K562 (cell line): ENCODE results near the gene ASPHD2. TPM values are rescaled to one million over a fixed set of nuclear protein-coding genes. Genes with fewer than 3 reads are reported as not detected.

Source experiments
- ATAC-seq: fragments of 200-7000 bp; cut with Tn5 transposase; 3 replicates; pipeline ENCODE4 v1.9.1; 2020; ENCODE audit warnings: moderate library complexity
- BruUV-seq: library from RNA; stranded (reverse); fragments of 400-500 nt; replicated peaks from 2 replicates; lab custom pipeline; 2021; lab: Mats Ljungman, UMichigan
- CTCF ChIA-PET: fragments of 300-600 bp; formaldehyde crosslinking; extraction: SDS; loops from one replicate; lab custom pipeline; 2021; ENCODE audit warnings: low intra/inter-chr PET ratio; lab: Yijun Ruan, JAX
- POLR2A ChIA-PET: fragments of 300-600, 350-650 bp; sonication (Branson Sonifier 250); formaldehyde crosslinking; extraction: SDS; loops from one replicate; lab custom pipeline; 2021; ENCODE audit warnings: antibody characterized with exemption, inconsistent platforms; lab: Yijun Ruan, JAX
- DNase-seq, 4 experiments: peaks; one replicate each; pipeline versions ENCODE4 v3.0.0 to v3.0.0-alpha.2; 2011 to 2018; ENCODE audit warnings: low spot score in 3 of 4, mixed read lengths in 3 of 4; ENCODE audit errors: extremely low read depth in 1 of 4
- FAIRE-seq: peaks from 2 replicates; lab custom pipeline; 2011; peaks lifted over from hg19 to GRCh38; lab: Jason Lieb, UNC
- H2AFZ ChIP-seq: 2 replicates; pipeline ENCODE4 v1.6.0; 2011; ENCODE audit warnings: low read depth, low read length, control low read depth, inconsistent platforms
- H3K27ac ChIP-seq: fragments of 200-600 bp; 3 replicates; pipeline ENCODE4 v1.8.0; 2011; ENCODE audit warnings: low read depth, mild to moderate bottlenecking, control low read depth, inconsistent platforms, low read length, moderate library complexity, mixed read lengths; ENCODE audit errors: extremely low read depth
- H3K27me3 ChIP-seq, 2 experiments: fragments of 300-600 bp in 1 of 2; 2 replicates in 1 of 2; 3 replicates in 1 of 2; pipeline versions ENCODE4 v1.6.0 to v1.8.0; 2011; ENCODE audit warnings: inconsistent platforms in 2 of 2, low read length in 2 of 2, mild to moderate bottlenecking in 1 of 2, mixed read lengths in 1 of 2, moderate library complexity in 1 of 2; ENCODE audit not compliant: control insufficient read depth in 2 of 2, insufficient read depth in 2 of 2
- H3K36me3 ChIP-seq: fragments of 300-600 bp; 3 replicates; pipeline ENCODE4 v1.8.0; 2011; ENCODE audit warnings: mild to moderate bottlenecking, low read length, inconsistent platforms; ENCODE audit not compliant: control insufficient read depth, insufficient read depth
- H3K4me1 ChIP-seq, 2 experiments: fragments of 200-600 bp in 1 of 2; replicated peaks in 1 of 2; 2 replicates in 1 of 2; 3 replicates in 1 of 2; pipeline versions ENCODE4 v1.5.1 to v1.8.0; 2011; ENCODE audit warnings: inconsistent platforms in 2 of 2, low read length in 2 of 2, mild to moderate bottlenecking in 1 of 2, mixed read lengths in 1 of 2, moderate library complexity in 1 of 2; ENCODE audit not compliant: control insufficient read depth in 2 of 2, insufficient read depth in 2 of 2
- H3K4me2 ChIP-seq: 2 replicates; pipeline ENCODE4 v1.6.1; 2011; ENCODE audit warnings: low read length, control low read depth, inconsistent platforms, mixed read lengths; ENCODE audit not compliant: insufficient read depth
- H3K4me3 ChIP-seq: fragments of 200-600 bp; sonication (generic), shearing (Covaris generic); 2 replicates; pipeline ENCODE4 v1.5.1; 2016; ENCODE audit warnings: control low read depth, inconsistent platforms
- H3K79me2 ChIP-seq: fragments of 200-600 bp; 3 replicates; pipeline ENCODE4 v1.8.0; 2011; ENCODE audit warnings: low read length, inconsistent platforms; ENCODE audit not compliant: control insufficient read depth, insufficient read depth
- H3K9ac ChIP-seq, 2 experiments: 2 replicates each; pipeline versions ENCODE4 v1.6.0 to v1.6.1; 2011; ENCODE audit warnings: low read depth in 2 of 2, low read length in 2 of 2, control low read depth in 1 of 2, inconsistent platforms in 1 of 2, mild to moderate bottlenecking in 1 of 2, mixed read lengths in 1 of 2; ENCODE audit not compliant: insufficient read depth in 1 of 2
- H3K9me1 ChIP-seq: one replicate; pipeline ENCODE4 v1.6.0; 2011; ENCODE audit warnings: inconsistent platforms, mild to moderate bottlenecking, low read length, moderate library complexity; ENCODE audit not compliant: control insufficient read depth, insufficient read depth
- H3K9me3 ChIP-seq: replicated peaks from 2 replicates; pipeline ENCODE4 v1.5.1; 2011; ENCODE audit warnings: low read depth, low read length, inconsistent platforms; ENCODE audit not compliant: control insufficient read depth, insufficient read depth
- H4K20me1 ChIP-seq: replicated peaks from 2 replicates; pipeline ENCODE4 v1.6.1; 2011; ENCODE audit warnings: low read length, inconsistent platforms, mixed read lengths; ENCODE audit not compliant: control insufficient read depth, insufficient read depth
- ARHGAP35 ChIP-seq: fragments of 450-650 bp; IDR thresholded peaks from 2 replicates; pipeline ENCODE4 v1.6.1; 2018; ENCODE audit not compliant: partially characterized antibody
- BRF1 ChIP-seq: IDR thresholded peaks from 3 replicates; pipeline ENCODE4 v1.6.1; 2011; ENCODE audit warnings: borderline replicate concordance, mild to moderate bottlenecking; ENCODE audit not compliant: insufficient read length; ENCODE audit errors: extremely low read depth
- CXXC5 ChIP-seq: fragments of 250-450 bp; sonication (Bioruptor Pico); IDR thresholded peaks from 2 replicates; pipeline ENCODE4 v1.8.0; 2022; ENCODE audit warnings: inconsistent platforms, mild to moderate bottlenecking, moderate library complexity
- HDAC3 ChIP-seq: fragments of 450-650 bp; IDR thresholded peaks from 2 replicates; pipeline ENCODE4 v1.6.1; 2018; ENCODE audit warnings: borderline replicate concordance, mild to moderate bottlenecking, moderate library complexity; ENCODE audit not compliant: partially characterized antibody
- MTA2 ChIP-seq: fragments of 450-650 bp; IDR thresholded peaks from 2 replicates; pipeline ENCODE4 v1.6.1; 2016; ENCODE audit warnings: low read depth
- NR4A1 ChIP-seq, 2 experiments: fragments of 250-450 bp in 1 of 2; fragments of 450-650 bp in 1 of 2; sonication (Bioruptor Pico) in 1 of 2; IDR thresholded peaks; 2 replicates each; pipeline versions ENCODE4 v1.4.0 to v1.6.1; 2016 to 2020; ENCODE audit warnings: mild to moderate bottlenecking in 2 of 2, missing compliant biosample characterization in 1 of 2, missing genetic modification characterization in 1 of 2, moderate library complexity in 1 of 2
- PRMT5 ChIP-seq: sonication (generic); formaldehyde crosslinking; IDR thresholded peaks from 2 replicates; pipeline ENCODE4 v1.5.0; 2020; ENCODE audit warnings: missing genetic modification reagents
- SUPT5H ChIP-seq: fragments of 450-650 bp; IDR thresholded peaks from 2 replicates; pipeline ENCODE4 v1.6.1; 2016
- ZNF140 ChIP-seq: fragments of 250-450 bp; sonication (Bioruptor Pico); IDR thresholded peaks from 2 replicates; pipeline ENCODE4 v1.8.0; 2021; ENCODE audit warnings: moderate library complexity, mild to moderate bottlenecking, inconsistent platforms
- ZNF263 ChIP-seq: sonication (generic); formaldehyde crosslinking; IDR thresholded peaks from 2 replicates; pipeline ENCODE4 v1.8.0; 2022; ENCODE audit warnings: mild to moderate bottlenecking, missing genetic modification reagents, borderline replicate concordance
- ZNF431 ChIP-seq: sonication (generic); formaldehyde crosslinking; IDR thresholded peaks from 2 replicates; pipeline ENCODE4 v1.8.0; 2022; ENCODE audit warnings: mild to moderate bottlenecking, missing genetic modification reagents
- ZNF695 ChIP-seq: fragments of 450-650 bp; formaldehyde crosslinking; IDR thresholded peaks from 2 replicates; pipeline ENCODE4 v1.4.0; 2020; ENCODE audit warnings: mild to moderate bottlenecking, moderate library complexity
- ZNF717 ChIP-seq: fragments of 250-450 bp; sonication (Bioruptor Pico); IDR thresholded peaks from 2 replicates; pipeline ENCODE4 v1.5.0; 2021
- WGBS: fragments of 100-300 bp; shearing (Covaris generic); methylation state at CpG from one replicate; pipeline ENCODE4 v1.1.6; 2016; ENCODE audit warnings: low coverage, mixed read lengths; ENCODE audit not compliant: insufficient coverage; ENCODE audit errors: missing lambda C conversion rate; 5-methylcytosine and 5-hydroxymethylcytosine counted together
- in situ Hi-C: fragments of 300-500 bp; cut with MboI; formaldehyde crosslinking; loops from 4 replicates; pipeline ENCODE4 v1.15.0; 2018; ENCODE audit warnings: inconsistent platforms, mixed read lengths
- intact Hi-C: fragments of 100-400 bp; cut with micrococcal nuclease; formaldehyde crosslinking; loops from 2 replicates; pipeline ENCODE4 v1.14.2; 2022
- polyA plus RNA-seq, 8 experiments: library from polyadenylated mRNA; depleted of rRNA in 4 of 8; stranded (reverse) in 5 of 8; unstranded in 3 of 8; fragments of >200 nt; fragmentation: Nextera tagmentation in 2 of 8; fragmentation: Illumina TruSeq in 1 of 8; extraction: Ambion mirVana in 2 of 8; extraction: Trizol in 1 of 8; gene quantifications; 2 replicates each; pipeline versions ENCODE4 v1.2.1 to v1.2.3, GENCODE V29; 2011 to 2014; ENCODE audit warnings: inconsistent platforms in 1 of 8, missing spikeins in 1 of 8
- total RNA-seq, 7 experiments: library from RNA; depleted of rRNA in 6 of 7; stranded (reverse); fragments of >200 nt in 6 of 7; fragmentation: Illumina TruSeq in 2 of 7; extraction: Trizol in 2 of 7; gene quantifications; 2 replicates each; pipeline versions ENCODE4 v1.2.1 to v1.2.3, GENCODE V29; 2011 to 2021; ENCODE audit warnings: low replicate concordance in 1 of 7
- TF ChIP-seq, protein P1 (sequence below): fragments of 250-450 bp; sonication (Bioruptor Pico); IDR thresholded peaks from 2 replicates; pipeline ENCODE4 v1.4.0; 2020; ENCODE audit warnings: mild to moderate bottlenecking, moderate library complexity, borderline replicate concordance
- TF ChIP-seq, protein P2 (sequence below): fragments of 250-450 bp; sonication (Bioruptor Pico); IDR thresholded peaks from 2 replicates; pipeline ENCODE4 v1.4.0; 2020; ENCODE audit warnings: mild to moderate bottlenecking

Gene ASPHD2
- total and polyA plus RNA-seq, 9 of the 15 experiments (the other 6 are each of a cell fraction or from before 2014, with no cell fraction given), result 0.18 to 0.64 (median 0.36) TPM

DNA sequence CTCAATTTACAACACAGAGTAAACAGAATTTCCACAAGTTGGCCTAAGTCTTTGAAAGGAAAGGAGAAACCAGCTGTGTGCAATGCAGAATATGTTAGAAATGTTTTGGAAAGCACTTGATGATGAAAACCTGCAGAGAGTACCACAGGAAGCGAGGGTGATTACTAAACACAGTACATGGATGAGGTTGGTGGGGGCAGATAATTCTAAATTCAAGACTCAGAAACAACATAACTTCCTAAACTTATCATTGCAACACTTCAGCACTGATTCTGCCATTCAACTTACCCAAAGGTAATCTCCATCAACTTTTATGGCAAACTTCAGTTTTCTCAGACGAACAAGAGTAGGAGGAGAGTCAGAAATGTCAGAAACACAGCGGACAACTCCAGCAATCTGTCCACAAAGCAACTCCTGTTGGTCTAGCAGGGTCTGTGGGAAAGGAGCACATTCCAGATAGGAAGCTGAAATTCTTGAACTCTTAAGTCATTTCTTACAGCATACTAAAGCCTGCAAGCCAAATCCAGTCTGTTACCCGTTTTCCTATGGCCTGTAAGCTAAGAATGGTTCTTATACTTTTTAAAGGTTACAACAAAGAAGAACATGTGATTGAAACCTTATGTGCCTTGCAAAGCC lies 47.8 kb downstream of the ASPHD2 start:
- Histone ChIP-seq H3K79me2 (peaks cover 55% of the 10 kb centered on the region), H3K4me3 (no peak overlapping the region), H3K9me1 (peaks cover 2% of the 10 kb centered on the region), H3K9ac (no peak overlapping the region), H3K27ac (no peak overlapping the region), H3K9me3 (no peaks in the 10 kb centered on the region), H3K36me3 (peaks cover 65% of the 10 kb centered on the region; the same call in 2 of the 3 replicates), H3K27me3 (no peaks in the 10 kb centered on the region), H4K20me1 (no peaks in the 10 kb centered on the region), H3K4me1 (peaks cover 7 to 31% of the 10 kb centered on the region in 2 experiments; a peak in 4 of 5 replicates), H2AFZ (no peak overlapping the region), H3K4me2 (peak overlapping the region; percentile 39; the same call in 1 of the 2 replicates)
- ATAC-seq (no peak), FAIRE-seq (no peak), DNase-seq (no peak)
- BruUV-seq, result no TSS peak
- POLR2A ChIA-PET, result interaction anchor here (0.8 to 1.0 kb wide), 2 partner anchors 9 to 13 kb away, joined by 3 read pairs; no protein-coding TSS in a partner anchor
- CTCF ChIA-PET, result no interaction called here
- intact Hi-C loops (no loop called here), in situ Hi-C loops (no loop called here)
- TF ChIP-seq CXXC5, result no peak
- TF ChIP-seq SUPT5H, result no peak
- TF ChIP-seq, protein P1, sequence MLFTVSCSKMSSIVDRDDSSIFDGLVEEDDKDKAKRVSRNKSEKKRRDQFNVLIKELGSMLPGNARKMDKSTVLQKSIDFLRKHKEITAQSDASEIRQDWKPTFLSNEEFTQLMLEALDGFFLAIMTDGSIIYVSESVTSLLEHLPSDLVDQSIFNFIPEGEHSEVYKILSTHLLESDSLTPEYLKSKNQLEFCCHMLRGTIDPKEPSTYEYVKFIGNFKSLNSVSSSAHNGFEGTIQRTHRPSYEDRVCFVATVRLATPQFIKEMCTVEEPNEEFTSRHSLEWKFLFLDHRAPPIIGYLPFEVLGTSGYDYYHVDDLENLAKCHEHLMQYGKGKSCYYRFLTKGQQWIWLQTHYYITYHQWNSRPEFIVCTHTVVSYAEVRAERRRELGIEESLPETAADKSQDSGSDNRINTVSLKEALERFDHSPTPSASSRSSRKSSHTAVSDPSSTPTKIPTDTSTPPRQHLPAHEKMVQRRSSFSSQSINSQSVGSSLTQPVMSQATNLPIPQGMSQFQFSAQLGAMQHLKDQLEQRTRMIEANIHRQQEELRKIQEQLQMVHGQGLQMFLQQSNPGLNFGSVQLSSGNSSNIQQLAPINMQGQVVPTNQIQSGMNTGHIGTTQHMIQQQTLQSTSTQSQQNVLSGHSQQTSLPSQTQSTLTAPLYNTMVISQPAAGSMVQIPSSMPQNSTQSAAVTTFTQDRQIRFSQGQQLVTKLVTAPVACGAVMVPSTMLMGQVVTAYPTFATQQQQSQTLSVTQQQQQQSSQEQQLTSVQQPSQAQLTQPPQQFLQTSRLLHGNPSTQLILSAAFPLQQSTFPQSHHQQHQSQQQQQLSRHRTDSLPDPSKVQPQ (CRISPR knock-in tag), result no peak
- no peak for TF ChIP-seq ZNF695 (CRISPR knock-in tag)
- TF ChIP-seq, protein P2, sequence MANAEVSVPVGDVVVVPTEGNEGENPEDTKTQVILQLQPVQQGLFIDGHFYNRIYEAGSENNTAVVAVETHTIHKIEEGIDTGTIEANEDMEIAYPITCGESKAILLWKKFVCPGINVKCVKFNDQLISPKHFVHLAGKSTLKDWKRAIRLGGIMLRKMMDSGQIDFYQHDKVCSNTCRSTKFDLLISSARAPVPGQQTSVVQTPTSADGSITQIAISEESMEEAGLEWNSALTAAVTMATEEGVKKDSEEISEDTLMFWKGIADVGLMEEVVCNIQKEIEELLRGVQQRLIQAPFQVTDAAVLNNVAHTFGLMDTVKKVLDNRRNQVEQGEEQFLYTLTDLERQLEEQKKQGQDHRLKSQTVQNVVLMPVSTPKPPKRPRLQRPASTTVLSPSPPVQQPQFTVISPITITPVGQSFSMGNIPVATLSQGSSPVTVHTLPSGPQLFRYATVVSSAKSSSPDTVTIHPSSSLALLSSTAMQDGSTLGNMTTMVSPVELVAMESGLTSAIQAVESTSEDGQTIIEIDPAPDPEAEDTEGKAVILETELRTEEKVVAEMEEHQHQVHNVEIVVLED (CRISPR knock-in tag), result no peak
- TF ChIP-seq NR4A1 (CRISPR knock-in tag; IDR thresholded peaks at IDR 0.05), result no peak
- no peak for TF ChIP-seq NR4A1 (tag; IDR thresholded peaks at IDR 0.05)
- no peak for TF ChIP-seq BRF1
- TF ChIP-seq MTA2, result no peak
- no peak for TF ChIP-seq ARHGAP35
- TF ChIP-seq ZNF140 (CRISPR knock-in tag), result no peak
- TF ChIP-seq PRMT5 (CRISPR knock-in tag), result no peak
- TF ChIP-seq HDAC3, result no peak
- no peak for TF ChIP-seq ZNF263 (CRISPR knock-in tag)
- no peak for TF ChIP-seq ZNF717 (CRISPR knock-in tag)
- no peak for TF ChIP-seq ZNF431 (CRISPR knock-in tag)
- WGBS, result 77% methylated on average over 4 of the region's 4 CpGs
